Measurements from ENCODE around the gene SLC17A7.

SLC17A7 gene

DNA sequence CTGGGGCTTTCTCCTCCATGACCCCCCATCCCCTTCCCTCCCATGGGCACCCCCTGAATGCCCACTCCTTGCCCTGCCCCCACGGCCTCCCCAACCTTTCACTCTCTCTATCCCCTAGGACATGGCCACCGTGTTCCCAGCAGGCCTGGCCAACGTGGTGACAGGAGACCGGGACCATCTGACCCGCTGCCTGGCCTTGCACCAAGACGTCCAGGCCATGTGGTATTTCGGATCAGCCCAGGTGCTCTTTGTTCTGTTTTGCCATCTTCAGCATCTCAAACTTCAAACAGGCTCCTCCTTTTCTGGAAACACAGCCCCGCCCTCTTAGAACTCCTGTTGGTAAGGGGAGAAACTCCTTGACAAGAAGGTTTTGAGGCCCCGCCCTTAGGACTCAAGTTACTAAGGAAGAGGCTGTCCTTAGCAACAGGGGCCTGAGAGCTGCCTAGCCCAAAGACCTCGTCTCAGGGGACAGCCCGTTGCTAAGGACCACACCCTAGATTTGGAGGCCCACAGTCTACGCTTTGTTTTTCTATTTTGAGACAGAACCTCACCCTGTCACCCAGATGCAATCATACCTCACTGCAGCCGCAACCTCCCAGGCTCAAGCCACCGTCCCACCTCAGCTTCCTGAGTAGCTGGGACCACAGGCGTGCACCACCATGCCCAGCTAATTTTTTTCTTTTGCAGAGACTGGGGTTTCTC is 27.6 kb upstream of the SLC17A7 start (continued):
- peak; percentile 58; the same call in 1 of the 2 replicates for TF ChIP-seq OSR2 (tag by site-specific recombination; IDR thresholded peaks at IDR 0.05)
- no peak for TF ChIP-seq ZNF558 (tag by site-specific recombination; IDR thresholded peaks at IDR 0.05)
- no peak for TF ChIP-seq ZSCAN30 (tag by site-specific recombination; IDR thresholded peaks at IDR 0.05)
- TF ChIP-seq ZNF791 (tag by site-specific recombination; IDR thresholded peaks at IDR 0.05): no peak
- no peak for TF ChIP-seq ZNF202 (tag by site-specific recombination; IDR thresholded peaks at IDR 0.05; ENCODE audit: borderline replicate concordance)
- TF ChIP-seq ZNF394 (tag by site-specific recombination; IDR thresholded peaks at IDR 0.05; ENCODE audit: borderline replicate concordance): peak; percentile 54; the same call in 1 of the 2 replicates
- TF ChIP-seq PRDM1 (tag by site-specific recombination; IDR thresholded peaks at IDR 0.05): no peak
- no peak for TF ChIP-seq ZNF530 (tag by site-specific recombination; IDR thresholded peaks at IDR 0.05; ENCODE audit: low read depth)
- no peak for TF ChIP-seq ZNF501 (tag by site-specific recombination; IDR thresholded peaks at IDR 0.05)
- no peak for TF ChIP-seq ZNF341 (tag by site-specific recombination; IDR thresholded peaks at IDR 0.05; ENCODE audit: low read depth)
- TF ChIP-seq ZNF792 (tag by site-specific recombination; IDR thresholded peaks at IDR 0.05): no peak
- TF ChIP-seq ZXDB (tag by site-specific recombination; IDR thresholded peaks at IDR 0.05): peak; percentile 74
- no peak for TF ChIP-seq ZBTB1 (tag by site-specific recombination; IDR thresholded peaks at IDR 0.05)
- 0 out of 2 replicates have a peak, but pooled peaks have one; percentile 26 for TF ChIP-seq SCRT1 (tag by site-specific recombination; IDR thresholded peaks at IDR 0.05; ENCODE audit: borderline replicate concordance)
- peak; percentile 83 for TF ChIP-seq ZNF335 (tag by site-specific recombination; conservative IDR thresholded peaks at IDR 0.05)
- TF ChIP-seq KLF16 (tag by site-specific recombination; IDR thresholded peaks at IDR 0.05): no peak
- TF ChIP-seq KLF1 (tag by site-specific recombination; IDR thresholded peaks at IDR 0.05): peak; percentile 92
- TF ChIP-seq BCL11B (tag by site-specific recombination; IDR thresholded peaks at IDR 0.05; ENCODE audit: low read depth): no peak
- TF ChIP-seq ZNF37A (tag by site-specific recombination; IDR thresholded peaks at IDR 0.05): no peak
- TF ChIP-seq KLF7 (tag by site-specific recombination; IDR thresholded peaks at IDR 0.05; ENCODE audit: borderline replicate concordance): peak; percentile 50; the same call in 1 of the 2 replicates
- TF ChIP-seq ZNF830 (tag by site-specific recombination; IDR thresholded peaks at IDR 0.05; ENCODE audit: low read depth): no peak
- TF ChIP-seq, protein P1, sequence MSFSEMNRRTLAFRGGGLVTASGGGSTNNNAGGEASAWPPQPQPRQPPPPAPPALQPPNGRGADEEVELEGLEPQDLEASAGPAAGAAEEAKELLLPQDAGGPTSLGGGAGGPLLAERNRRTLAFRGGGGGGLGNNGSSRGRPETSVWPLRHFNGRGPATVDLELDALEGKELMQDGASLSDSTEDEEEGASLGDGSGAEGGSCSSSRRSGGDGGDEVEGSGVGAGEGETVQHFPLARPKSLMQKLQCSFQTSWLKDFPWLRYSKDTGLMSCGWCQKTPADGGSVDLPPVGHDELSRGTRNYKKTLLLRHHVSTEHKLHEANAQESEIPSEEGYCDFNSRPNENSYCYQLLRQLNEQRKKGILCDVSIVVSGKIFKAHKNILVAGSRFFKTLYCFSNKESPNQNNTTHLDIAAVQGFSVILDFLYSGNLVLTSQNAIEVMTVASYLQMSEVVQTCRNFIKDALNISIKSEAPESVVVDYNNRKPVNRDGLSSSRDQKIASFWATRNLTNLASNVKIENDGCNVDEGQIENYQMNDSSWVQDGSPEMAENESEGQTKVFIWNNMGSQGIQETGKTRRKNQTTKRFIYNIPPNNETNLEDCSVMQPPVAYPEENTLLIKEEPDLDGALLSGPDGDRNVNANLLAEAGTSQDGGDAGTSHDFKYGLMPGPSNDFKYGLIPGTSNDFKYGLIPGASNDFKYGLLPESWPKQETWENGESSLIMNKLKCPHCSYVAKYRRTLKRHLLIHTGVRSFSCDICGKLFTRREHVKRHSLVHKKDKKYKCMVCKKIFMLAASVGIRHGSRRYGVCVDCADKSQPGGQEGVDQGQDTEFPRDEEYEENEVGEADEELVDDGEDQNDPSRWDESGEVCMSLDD (tag by site-specific recombination; IDR thresholded peaks at IDR 0.05): 0 out of 2 replicates have a peak, but pooled peaks have one; percentile 29
- TF ChIP-seq ZNF121 (tag by site-specific recombination; IDR thresholded peaks at IDR 0.05): no peak
- TF ChIP-seq EGR2 (tag by site-specific recombination; IDR thresholded peaks at IDR 0.05; ENCODE audit: low read depth): no peak

DNA sequence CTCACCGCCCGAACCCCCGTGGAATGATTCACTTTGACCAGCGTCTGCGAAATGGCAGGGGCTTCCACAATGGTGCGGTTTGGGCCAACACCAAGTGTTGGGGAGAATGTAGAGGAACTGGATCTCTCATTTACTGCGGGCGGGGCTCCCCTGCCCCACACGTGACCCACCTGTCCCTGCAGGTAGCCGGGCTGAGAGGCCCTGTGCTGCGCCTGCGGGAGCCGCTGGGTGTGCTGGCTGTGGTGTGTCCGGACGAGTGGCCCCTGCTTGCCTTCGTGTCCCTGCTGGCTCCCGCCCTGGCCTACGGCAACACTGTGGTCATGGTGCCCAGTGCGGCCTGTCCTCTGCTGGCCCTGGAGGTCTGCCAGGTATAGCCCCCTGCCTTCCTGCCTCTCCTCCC is 26.9 kb upstream of the SLC17A7 start:
- Histone ChIP-seq H3K4me3 (ENCODE audit: low read depth, low read length) (no peak overlapping the region), H3K9me3 (ENCODE audit: control insufficient read depth, insufficient read depth, low read depth, low read length) (no peaks in the 10 kb centered on the region), H3K4me1 (ENCODE audit: control insufficient read depth, insufficient read depth, low read length) (0 out of 2 replicates have a peak, but pooled peaks cover 5% of the 10 kb centered on the region), H3K36me3 (ENCODE audit: control insufficient read depth in 2 of 2, insufficient read depth in 1 of 2, low read length in 2 of 2) (peaks cover 6 to 13% of the 10 kb centered on the region in 2 experiments; a peak in 2 of 3 replicates), H3K27ac (ENCODE audit: extremely low read depth, low read depth, low read length) (peak overlapping the region; percentile 40; the same call in 1 of the 2 replicates)
- ChIA-PET POLR2A (no interaction called here), CTCF (no interaction called here)
- no peak for TF ChIP-seq KLF8 (tag by site-specific recombination; IDR thresholded peaks at IDR 0.05)
- no peak for TF ChIP-seq KLF7 (tag by site-specific recombination; IDR thresholded peaks at IDR 0.05; ENCODE audit: borderline replicate concordance)
- TF ChIP-seq, protein P2, sequence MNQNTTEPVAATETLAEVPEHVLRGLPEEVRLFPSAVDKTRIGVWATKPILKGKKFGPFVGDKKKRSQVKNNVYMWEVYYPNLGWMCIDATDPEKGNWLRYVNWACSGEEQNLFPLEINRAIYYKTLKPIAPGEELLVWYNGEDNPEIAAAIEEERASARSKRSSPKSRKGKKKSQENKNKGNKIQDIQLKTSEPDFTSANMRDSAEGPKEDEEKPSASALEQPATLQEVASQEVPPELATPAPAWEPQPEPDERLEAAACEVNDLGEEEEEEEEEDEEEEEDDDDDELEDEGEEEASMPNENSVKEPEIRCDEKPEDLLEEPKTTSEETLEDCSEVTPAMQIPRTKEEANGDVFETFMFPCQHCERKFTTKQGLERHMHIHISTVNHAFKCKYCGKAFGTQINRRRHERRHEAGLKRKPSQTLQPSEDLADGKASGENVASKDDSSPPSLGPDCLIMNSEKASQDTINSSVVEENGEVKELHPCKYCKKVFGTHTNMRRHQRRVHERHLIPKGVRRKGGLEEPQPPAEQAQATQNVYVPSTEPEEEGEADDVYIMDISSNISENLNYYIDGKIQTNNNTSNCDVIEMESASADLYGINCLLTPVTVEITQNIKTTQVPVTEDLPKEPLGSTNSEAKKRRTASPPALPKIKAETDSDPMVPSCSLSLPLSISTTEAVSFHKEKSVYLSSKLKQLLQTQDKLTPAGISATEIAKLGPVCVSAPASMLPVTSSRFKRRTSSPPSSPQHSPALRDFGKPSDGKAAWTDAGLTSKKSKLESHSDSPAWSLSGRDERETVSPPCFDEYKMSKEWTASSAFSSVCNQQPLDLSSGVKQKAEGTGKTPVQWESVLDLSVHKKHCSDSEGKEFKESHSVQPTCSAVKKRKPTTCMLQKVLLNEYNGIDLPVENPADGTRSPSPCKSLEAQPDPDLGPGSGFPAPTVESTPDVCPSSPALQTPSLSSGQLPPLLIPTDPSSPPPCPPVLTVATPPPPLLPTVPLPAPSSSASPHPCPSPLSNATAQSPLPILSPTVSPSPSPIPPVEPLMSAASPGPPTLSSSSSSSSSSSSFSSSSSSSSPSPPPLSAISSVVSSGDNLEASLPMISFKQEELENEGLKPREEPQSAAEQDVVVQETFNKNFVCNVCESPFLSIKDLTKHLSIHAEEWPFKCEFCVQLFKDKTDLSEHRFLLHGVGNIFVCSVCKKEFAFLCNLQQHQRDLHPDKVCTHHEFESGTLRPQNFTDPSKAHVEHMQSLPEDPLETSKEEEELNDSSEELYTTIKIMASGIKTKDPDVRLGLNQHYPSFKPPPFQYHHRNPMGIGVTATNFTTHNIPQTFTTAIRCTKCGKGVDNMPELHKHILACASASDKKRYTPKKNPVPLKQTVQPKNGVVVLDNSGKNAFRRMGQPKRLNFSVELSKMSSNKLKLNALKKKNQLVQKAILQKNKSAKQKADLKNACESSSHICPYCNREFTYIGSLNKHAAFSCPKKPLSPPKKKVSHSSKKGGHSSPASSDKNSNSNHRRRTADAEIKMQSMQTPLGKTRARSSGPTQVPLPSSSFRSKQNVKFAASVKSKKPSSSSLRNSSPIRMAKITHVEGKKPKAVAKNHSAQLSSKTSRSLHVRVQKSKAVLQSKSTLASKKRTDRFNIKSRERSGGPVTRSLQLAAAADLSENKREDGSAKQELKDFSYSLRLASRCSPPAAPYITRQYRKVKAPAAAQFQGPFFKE (tag by site-specific recombination; IDR thresholded peaks at IDR 0.05; ENCODE audit: borderline replicate concordance): no peak
- no peak for TF ChIP-seq ZNF132 (tag by site-specific recombination; IDR thresholded peaks at IDR 0.05; ENCODE audit: borderline replicate concordance)
- no peak for TF ChIP-seq ZNF792 (tag by site-specific recombination; IDR thresholded peaks at IDR 0.05)
- TF ChIP-seq ZNF391 (tag by site-specific recombination; IDR thresholded peaks at IDR 0.05; ENCODE audit: borderline replicate concordance, low read depth): no peak

Measured in HEK293 (cell line).